IPS DF 19.7 (cell line): ENCODE data around the gene KLLN.
"Not testable (repeated sequence)": the region's sequence is repeated elsewhere in the genome, so short reads cannot be mapped to it uniquely, and the experiment has no call there.

ENCODE experiments used
- DNase-seq: peaks from one replicate; pipeline ENCODE4 v3.0.0-alpha.2; 2013; ENCODE audit warnings: low read depth, low spot score

KLLN gene, protein sequence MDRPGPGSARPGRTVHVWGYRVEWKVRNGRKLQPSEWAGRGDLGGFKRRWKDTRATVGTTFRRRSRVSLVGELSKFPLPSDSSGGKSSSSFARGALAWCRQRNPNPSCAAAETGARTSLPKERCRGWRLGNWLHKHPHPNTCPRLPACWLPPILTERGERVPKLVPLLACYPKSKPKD

DNA sequence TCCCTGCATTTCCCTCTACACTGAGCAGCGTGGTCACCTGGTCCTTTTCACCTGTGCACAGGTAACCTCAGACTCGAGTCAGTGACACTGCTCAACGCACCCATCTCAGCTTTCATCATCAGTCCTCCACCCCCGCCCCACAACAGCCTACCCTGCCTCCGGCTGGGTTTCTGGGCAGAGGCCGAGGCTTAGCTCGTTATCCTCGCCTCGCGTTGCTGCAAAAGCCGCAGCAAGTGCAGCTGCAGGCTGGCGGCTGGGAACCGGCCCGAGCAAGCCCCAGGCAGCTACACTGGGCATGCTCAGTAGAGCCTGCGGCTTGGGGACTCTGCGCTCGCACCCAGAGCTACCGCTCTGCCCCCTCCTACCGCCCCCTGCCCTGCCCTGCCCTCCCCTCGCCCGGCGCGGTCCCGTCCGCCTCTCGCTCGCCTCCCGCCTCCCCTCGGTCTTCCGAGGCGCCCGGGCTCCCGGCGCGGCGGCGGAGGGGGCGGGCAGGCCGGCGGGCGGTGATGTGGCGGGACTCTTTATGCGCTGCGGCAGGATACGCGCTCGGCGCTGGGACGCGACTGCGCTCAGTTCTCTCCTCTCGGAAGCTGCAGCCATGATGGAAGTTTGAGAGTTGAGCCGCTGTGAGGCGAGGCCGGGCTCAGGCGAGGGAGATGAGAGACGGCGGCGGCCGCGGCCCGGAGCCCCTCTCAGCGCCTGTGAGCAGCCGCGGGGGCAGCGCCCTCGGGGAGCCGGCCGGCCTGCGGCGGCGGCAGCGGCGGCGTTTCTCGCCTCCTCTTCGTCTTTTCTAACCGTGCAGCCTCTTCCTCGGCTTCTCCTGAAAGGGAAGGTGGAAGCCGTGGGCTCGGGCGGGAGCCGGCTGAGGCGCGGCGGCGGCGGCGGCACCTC, at the start of gene KLLN, which contains the start of gene PTEN:
KLLN (minus strand) TSS at position 481 of the 891 bp plus-strand sequence. CDS start 1,046 bp downstream, outside the sequence.
PTEN (plus strand) TSS at position 573 of the 891 bp plus-strand sequence. CDS start 845 bp downstream, outside the sequence.
- DNase-seq, result no peak

DNA sequence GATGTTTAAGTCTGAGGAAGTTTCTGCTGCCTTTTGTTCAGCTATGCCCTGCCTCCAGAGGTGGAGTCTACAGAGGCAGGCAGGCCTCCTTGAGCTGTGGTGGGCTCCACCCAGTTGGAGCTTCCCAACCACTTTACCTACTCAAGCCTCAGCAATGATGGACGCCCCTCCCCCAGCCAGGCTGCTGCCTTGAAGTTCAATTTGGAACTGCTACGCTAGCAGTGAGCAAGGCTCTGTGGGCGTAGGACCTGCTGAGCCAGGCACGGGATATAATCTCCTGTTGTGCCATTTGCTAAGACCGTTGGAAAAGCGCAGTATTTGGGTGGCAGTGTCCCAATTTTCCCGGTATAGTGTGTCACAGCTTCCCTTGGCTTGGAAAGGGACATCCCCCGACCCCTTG, 40.1 kb upstream of the KLLN start:
- not testable (repeated sequence) for DNase-seq

DNA sequence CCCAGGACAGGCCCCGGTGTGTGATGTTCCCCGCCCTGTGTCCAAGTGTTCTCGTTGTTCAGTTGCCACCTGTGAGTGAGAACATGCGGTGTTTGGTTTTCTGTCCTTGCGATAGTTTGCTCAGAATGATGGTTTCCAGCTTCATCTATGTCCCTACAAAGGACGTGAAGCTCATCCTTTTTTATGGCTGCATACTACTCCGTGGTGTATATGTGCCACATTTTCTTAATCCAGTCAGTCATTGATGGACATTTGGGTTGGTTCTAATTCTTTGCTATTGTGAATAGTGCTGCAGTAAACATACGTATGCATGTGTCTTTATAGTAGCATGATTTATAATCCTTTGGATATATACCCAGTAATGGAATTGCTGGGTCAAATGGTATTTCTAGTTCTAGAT, 34.6 kb upstream of the KLLN start:
- DNase-seq, result not testable (repeated sequence)

DNA sequence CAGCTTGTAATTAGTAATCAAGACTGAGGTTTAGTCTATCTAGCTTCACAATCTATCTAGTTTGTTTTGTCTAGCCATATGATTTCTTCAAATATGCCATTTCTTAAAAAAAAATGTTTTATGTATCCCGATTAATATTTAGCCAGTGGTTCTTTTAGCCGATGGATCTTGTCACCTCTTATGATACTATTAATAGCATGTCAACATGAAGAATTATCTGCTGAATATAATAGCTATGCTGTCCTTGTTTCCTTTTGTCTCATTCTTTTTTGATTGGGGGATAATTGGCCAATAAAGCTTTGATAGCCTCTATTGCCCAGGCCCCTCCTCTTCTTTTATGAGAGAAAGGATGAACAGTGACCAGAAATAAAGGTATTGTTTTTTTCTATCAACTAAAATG, 32.9 kb upstream of the KLLN start:
- no peak for DNase-seq

DNA sequence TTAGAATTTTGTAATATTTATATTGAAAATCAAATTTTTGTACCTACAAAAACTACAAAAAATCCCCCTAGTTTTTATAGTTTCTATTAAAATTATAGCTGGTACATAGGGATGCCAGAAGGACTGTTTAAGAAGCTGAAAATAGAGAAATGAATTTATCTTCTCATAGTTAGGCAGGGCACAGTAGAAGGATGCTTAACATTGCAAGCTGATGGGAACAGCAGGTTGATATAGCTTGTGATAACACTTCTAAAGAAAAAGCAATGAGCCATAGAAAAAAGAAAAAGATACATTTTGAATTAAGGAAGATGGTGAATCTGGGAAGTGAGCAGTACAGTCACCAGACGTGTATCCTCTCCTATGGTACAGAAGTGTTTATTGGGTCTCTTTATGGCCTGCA, 32.1 kb upstream of the KLLN start:
- no peak for DNase-seq

DNA sequence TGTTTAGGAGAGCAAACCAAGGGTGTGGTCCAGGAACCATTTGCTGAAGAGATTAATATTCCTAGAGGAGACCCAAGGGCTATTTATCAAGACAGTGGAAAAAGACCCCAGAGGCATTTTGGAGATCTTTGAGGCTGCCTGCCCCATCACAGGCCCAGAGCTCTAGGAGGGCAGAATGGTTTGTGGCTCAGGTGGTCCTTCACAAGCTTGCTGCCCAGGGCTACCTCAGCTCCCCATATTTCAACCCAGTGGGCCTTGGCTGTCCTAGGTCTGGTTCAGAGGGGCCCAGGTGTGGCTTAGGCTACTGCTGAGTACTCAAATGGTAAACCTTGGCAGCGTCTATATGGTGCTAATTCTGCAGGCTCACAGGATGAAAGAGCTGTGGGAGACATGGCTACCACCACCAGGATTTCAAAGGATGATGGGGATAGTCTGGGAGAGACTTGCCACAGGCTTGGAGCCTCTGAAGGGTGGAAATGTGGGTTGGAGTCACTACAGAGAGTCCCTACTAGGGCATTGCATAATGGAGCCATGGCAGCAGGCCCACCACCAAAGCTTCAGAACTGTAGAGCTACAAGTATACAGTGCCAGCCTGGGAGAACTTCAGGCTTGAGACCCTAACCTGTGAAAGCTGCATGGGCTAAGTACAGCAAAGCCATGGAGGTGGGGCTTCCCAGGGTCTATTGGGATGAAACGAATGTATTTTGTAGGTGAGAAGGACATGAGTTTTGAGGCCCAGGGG, 24.4 kb upstream of the KLLN start:
- no peak for DNase-seq

DNA sequence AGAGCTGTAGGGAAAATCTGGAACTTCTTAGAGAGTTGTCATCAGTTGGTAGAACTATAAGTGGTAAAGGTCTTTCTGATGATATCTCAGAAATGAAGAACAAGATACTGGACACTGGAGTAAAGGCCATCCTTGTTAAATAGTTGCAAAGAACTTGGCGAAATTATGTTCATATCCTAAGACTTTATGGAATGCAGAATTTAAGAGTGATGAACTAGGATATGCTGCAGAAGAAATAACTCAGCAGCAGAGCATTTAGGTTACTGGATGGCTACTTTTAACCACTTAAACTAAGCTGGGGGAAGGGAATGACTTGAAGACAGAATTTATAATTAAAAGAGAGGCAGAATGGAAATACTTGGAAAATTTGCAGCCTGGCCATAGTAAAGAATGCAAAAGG, 23.8 kb upstream of the KLLN start:
- no peak for DNase-seq

DNA sequence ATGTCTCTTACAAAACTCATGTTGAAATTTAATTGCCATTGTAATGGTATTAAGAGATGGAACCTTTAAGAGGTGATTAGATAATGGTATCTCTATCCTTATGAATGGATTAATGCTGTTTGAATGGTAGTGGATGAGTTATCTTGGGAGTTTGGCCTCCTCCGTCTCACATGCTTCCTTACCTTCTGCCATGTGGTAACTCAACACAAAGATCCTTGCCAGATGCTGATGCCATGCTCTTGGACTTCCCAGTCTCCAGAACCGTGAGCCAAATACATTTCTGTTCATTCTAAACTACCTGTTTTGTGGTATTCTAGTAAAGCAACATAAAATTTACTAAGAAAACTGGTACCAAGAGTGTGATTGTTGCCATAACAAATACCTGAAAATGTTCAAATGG, 23.3 kb upstream of the KLLN start:
- DNase-seq, result no peak

DNA sequence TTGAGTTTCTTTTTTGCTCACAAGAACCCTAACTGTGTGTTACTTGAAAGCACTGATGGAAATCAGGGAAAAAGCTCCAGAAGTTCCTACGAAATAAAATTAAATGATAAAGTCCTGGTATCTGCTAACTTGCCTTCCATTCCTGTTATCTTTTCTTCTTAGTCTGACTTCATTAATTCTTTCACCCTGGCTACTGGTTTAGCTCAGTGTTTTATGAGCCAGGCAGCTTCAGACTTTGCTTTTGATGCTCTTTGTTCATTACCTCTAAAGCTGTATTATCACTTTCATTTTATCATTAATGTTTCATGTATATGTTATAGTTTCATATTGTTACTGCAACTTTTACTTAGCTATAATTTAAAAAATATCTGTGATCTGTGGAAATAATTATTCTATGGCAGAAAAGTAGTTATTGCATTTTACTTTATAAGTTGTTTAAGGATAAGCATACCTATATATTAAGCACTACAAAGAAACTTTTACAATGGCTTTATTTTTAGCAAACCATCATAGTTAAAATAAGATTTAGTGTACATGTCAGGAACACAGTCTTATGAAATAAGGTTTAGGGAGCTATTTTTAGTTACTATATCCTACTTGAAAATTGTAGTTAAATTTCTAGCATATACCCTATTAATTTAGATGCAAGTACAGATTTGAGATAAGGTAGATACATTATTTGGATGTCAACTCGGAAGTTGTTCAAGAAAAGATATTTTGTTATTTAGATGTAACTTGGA, 19.4 kb upstream of the KLLN start:
- DNase-seq, result no peak

DNA sequence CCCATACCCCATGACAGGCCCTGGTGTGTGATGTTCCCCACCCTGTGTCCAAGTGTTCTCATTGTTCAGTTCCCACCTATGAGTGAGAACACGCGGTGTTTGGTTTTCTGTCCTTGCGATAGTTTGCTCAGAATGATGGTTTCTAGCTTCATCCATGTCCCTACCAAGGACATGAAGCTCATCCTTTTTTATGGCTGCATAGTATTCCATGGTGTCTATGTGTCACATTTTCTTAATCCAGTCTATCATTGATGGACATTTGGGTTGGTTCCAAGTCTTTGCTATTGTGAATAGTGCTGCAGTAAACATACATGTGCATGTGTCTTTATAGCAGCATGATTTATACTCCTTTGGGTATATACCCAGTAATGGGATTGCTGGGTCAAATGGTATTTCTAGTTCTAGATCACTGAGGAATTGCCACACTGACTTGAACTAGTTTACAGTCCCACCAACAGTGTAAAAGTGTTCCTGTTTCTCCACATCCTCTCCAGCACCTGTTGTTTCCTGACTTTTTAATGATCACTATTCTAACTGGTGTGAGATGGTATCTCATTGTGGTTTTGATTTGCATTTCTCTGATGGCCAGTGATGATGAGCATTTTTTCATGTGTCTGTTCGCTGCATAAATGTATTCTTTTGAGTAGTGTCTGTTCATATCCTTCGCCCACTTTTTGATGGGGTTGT, 18.2 kb upstream of the KLLN start:
- DNase-seq, result not testable (repeated sequence)

DNA sequence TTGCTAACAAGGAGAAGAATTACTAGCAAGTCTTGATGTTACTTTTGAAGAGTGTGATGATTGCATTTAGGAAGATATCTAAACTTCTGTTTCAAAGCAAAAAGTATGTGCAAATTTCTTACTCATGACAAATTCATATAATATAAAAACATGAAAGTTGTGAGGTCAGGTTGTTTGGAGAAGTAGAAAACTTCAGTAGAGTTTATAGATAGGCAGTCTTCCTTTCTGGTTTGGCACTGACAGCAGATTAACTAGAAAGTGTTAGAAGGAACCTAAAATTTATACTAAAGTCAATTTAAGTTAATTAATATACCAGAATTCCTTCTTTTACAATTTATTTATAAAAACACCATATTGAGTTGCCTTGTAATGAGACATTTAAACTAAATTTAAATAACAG, 17.0 kb upstream of the KLLN start:
- no peak for DNase-seq

DNA sequence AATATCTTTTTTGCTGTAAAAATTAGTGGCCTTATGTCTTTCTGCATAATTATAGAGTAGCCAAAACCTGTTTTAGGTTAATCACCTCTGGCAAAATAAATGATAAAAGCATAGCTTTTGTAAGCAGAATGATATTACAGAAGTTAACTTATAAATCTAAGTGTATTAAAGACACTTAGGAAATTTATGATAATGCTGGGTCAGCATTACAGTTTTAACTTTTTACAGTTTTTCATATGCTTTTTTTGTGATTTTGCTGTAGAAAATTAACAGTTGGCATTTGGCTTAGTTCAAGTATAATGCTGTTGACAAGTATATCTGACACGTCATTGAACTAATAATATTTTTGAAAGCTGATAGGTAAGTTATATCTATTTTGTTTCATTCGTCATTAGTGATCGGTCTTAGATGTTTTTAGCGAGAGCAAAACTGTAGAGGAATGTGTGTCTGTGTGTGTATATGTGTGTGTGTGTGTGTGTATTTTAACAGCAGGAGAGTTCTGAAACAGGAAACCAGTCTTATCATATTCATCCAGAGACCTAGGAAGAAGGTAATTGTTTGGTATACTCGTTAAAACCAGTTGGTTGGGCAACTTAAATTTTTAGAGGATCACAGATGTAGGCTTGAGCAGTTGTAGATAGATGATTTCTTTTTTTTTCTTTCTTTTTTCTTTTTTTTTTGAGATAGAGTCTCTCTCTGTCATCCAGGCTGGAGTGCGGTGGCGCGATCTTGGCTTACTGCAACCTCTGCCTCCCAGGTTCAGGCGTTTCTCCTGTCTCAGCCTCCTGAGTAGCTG, 15.5 kb upstream of the KLLN start:
- DNase-seq, result no peak

DNA sequence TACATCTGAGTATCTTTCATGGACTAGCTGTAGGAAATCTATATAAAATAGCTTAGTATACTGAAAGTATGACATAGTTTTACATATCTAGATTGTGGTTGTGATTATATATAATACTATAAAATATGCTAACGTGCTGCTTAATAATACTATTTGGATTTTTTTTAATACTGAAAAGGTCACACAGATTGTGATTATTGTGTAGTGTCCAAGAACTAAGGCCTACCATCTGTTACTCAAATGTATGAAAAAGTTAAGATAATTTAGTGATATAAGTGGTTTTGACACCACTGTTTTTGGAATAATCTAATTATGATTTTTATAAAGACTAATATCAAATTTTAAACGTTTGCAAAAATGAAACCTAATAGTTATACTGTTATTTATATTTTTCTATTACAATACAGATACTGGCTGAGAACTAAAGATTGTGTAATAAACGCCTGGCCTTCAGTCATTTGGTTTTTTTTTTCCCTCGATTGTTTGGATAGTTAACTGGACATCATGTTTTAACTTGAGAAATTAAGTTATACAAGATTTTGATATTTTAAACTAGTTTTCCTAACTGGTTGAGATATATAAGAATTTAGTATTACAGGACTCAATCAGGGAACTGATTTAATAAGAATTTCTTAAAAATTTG, 12.7 kb upstream of the KLLN start:
- DNase-seq, result no peak

DNA sequence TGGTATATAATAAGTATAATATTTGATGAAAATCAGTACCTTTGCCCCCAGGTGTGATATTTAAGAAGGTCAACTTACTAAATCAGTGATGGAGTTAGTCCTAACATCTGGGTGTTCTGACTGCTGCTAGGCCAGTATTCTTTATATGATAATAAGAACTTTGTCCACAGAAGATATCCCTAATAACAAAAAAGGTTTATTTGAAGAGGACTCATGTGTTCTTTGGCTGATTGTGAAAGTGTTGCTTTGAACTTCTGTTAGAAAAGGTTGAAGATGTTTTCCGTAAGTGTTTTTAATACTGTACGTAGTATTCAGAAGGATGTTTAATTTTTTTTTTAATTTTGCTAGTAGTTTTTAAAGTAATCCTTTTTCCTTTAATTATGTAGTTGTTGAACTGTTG, 10.3 kb upstream of the KLLN start:
- DNase-seq, result no peak

DNA sequence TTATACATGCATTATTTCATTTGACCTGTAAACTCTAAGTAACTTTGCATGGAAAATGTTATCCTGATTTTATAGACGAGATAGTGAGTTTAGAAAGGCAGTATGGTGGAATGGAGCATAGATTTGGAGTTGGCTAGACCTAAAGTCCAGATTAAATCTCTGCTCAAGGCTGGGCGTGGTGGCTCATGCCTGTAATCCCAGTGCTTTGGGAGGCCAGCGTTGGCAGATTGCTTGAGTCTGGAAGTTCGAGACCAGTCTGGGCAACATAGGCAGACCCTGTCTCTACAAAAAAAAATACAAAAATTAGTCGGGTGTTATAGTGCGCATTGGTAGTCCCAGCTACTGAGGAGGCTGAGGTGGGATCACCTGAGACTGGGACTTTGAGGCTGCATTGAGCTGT, 9.5 kb upstream of the KLLN start:
- DNase-seq, result no peak

DNA sequence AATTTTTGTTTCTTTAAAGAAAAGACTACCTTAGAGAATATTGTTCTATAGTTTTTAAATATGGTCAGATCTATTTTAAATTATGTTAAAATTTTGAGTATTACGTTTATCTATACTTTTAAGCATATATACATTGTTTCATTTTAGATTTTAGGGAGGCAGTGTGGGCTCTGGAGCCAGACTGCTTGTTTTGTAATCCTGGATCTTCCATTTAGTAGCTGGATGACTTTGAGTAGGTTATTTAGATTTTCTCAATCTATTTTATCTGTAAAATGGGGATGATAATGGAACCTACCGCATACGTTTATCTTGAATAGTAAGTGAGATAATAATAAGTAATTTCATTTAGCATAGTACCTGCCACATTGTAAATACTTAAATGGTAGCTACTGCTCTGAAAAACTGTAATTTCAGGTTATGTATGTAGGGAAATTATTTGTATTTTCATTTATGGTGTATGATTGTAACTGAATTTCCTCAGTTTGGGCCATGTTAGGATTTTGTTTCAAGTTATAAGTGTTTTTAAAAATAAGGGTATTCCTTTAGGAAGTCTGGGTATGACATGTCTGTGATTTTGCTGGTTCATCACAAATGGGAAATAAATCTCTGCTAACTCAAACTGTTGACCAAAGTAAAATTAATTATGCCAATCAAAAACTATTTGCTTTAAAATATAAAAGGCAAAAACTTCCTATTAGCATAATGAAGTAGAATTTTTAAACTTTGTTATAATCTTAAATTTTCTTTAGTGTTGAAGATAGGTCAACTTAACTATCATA, 6.6 kb upstream of the KLLN start:
- no peak for DNase-seq

DNA sequence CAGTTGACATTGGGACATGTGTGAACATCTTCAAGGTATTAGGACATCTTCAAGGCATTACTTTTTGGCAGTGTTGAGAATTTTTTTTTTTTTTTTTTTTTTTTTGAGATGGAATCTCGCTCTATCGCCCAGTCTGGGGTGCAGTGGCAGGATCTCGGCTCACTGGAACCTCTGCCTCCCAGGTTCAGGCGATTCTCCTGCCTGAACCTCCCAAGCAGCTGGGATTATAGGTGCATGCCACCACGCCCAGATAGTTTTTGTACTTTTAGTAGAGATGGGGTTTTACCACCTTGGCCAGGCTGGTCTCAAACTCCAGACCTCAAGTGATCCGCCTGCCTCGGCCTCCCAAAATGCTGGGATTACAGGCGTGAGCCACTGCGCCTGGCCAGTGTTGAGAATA, 5.8 kb upstream of the KLLN start:
- not testable (repeated sequence) for DNase-seq

DNA sequence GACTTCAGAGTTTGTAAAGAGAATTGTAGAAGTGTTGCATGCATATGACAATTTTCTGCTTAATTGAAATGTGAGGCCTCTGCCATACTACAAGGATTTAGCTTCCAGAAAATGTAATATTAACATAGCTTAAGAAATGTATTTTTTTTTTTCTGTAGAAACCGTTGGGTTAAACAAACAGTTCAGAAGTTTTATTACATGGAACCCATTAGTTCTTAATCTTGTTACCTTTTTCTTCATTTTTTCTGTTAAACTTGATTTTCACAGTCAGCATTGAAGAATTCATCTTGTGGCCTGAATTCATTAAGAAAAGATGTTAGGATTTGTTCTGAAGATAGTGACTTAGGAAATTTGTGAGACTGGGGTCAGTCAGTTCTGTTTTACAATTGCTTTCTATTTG, 4.9 kb upstream of the KLLN start:
- DNase-seq, result no peak

DNA sequence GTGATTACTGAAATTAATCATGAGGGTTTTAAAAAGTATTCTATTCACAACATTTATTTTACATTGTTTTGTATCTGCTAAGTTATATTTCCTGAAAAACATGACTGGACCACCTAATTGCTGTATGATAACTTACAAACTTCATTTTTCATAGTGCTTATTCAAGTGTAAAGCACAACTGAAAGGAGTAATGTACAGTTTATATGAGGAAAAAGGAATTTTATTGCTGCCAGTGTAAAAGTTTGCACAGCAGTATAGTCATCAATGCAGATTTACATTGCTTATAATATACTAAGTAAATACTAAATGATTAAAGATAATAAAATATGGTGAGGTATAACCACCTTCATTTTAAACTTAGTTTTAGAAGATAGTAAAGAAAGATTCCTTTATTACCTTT, 4.1 kb upstream of the KLLN start:
- DNase-seq, result no peak
